ENCODE results near the gene FXYD5. TPM values are rescaled to one million over a fixed set of nuclear protein-coding genes. Genes with fewer than 3 reads are reported as not detected.
"Not testable (repeated sequence)": the region's sequence is repeated elsewhere in the genome, so short reads cannot be mapped to it uniquely, and the experiment has no call there.

Gene FXYD5
- total RNA-seq, 1 experiment from 2014 or later, result 33.6 TPM

GRCh38 chr19:35151273-35152065, 3.1 kb upstream of the FXYD5 start:
- TF ChIP-seq REST (IDR thresholded peaks at IDR 0.05; ENCODE audit: insufficient read depth in 1 of 2, low read depth in 2 of 2, low read length in 1 of 2) (no peak), TCF7L2 (IDR thresholded peaks at IDR 0.05; ENCODE audit: low read depth, low read length) (no peak)
- TF ChIP-seq, protein P1, sequence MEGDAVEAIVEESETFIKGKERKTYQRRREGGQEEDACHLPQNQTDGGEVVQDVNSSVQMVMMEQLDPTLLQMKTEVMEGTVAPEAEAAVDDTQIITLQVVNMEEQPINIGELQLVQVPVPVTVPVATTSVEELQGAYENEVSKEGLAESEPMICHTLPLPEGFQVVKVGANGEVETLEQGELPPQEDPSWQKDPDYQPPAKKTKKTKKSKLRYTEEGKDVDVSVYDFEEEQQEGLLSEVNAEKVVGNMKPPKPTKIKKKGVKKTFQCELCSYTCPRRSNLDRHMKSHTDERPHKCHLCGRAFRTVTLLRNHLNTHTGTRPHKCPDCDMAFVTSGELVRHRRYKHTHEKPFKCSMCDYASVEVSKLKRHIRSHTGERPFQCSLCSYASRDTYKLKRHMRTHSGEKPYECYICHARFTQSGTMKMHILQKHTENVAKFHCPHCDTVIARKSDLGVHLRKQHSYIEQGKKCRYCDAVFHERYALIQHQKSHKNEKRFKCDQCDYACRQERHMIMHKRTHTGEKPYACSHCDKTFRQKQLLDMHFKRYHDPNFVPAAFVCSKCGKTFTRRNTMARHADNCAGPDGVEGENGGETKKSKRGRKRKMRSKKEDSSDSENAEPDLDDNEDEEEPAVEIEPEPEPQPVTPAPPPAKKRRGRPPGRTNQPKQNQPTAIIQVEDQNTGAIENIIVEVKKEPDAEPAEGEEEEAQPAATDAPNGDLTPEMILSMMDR (IDR thresholded peaks at IDR 0.05), result no peak

GRCh38 chr19:35153129-35153522, 1.4 kb upstream of the FXYD5 start:
- H3K27ac ChIP-seq (ENCODE audit: low read length); DNase-seq (ENCODE audit: low read depth, low spot score); intact Hi-C loops (cut with micrococcal nuclease; ENCODE audit: unreplicated experiment); H3K27me3 ChIP-seq (ENCODE audit: control insufficient read depth, insufficient read depth, low read length); H3K9me3 ChIP-seq (ENCODE audit: control insufficient read depth, insufficient read depth, low read depth, low read length); in situ Hi-C loops (cut with HindIII; ENCODE audit: low pct_unique_long_range_greater_than_20kb, low sequenced_read_pairs); BruUV-seq (replicated peaks); ATAC-seq; H3K36me3 ChIP-seq (ENCODE audit: control insufficient read depth, insufficient read depth, low read length); H3K4me1 ChIP-seq (ENCODE audit: control insufficient read depth, insufficient read depth, low read length); H3K4me3 ChIP-seq (ENCODE audit: low read depth in 2 of 2, low read length in 2 of 2): not testable (repeated sequence)
- POLR2A ChIA-PET, result interaction anchor here (0.6 kb wide), 1 partner anchor 1661 kb away, joined by 4 read pairs; no protein-coding TSS in a partner anchor
- CTCF ChIA-PET, result interaction anchor here (0.6 to 1.6 kb wide), 3 partner anchors 11 to 358 kb away, joined by 7 to 9 read pairs (median 8); no protein-coding TSS in a partner anchor

More at GRCh38 chr19:35151273-35152065, 3.1 kb upstream of the FXYD5 start:
- in situ Hi-C loops (cut with HindIII; ENCODE audit: low pct_unique_long_range_greater_than_20kb, low sequenced_read_pairs), result no loop called here
- no TSS peak for BruUV-seq (replicated peaks)
- H3K4me3 ChIP-seq (ENCODE audit: low read depth in 2 of 2, low read length in 2 of 2), result no peak overlapping the region
- peaks cover 3% of the 10 kb centered on the region; the same call in 1 of the 2 replicates for H3K36me3 ChIP-seq (ENCODE audit: control insufficient read depth, insufficient read depth, low read length)
- H3K27ac ChIP-seq (ENCODE audit: low read length), result no peak overlapping the region
- H3K27me3 ChIP-seq (ENCODE audit: control insufficient read depth, insufficient read depth, low read length), result no peaks in the 10 kb centered on the region
- intact Hi-C loops (cut with micrococcal nuclease; ENCODE audit: unreplicated experiment), result no loop called here
- ChIA-PET CTCF (no interaction called here), POLR2A (interaction anchor here (0.6 kb wide), 2 partner anchors 10 to 194 kb away, joined by 3 to 8 read pairs; no protein-coding TSS in a partner anchor)
- ATAC-seq (no peak), DNase-seq (ENCODE audit: low read depth, low spot score) (no peak)
- peaks cover 10% of the 10 kb centered on the region for H3K4me1 ChIP-seq (ENCODE audit: control insufficient read depth, insufficient read depth, low read length)
- no peaks in the 10 kb centered on the region for H3K9me3 ChIP-seq (ENCODE audit: control insufficient read depth, insufficient read depth, low read depth, low read length)

DNA sequence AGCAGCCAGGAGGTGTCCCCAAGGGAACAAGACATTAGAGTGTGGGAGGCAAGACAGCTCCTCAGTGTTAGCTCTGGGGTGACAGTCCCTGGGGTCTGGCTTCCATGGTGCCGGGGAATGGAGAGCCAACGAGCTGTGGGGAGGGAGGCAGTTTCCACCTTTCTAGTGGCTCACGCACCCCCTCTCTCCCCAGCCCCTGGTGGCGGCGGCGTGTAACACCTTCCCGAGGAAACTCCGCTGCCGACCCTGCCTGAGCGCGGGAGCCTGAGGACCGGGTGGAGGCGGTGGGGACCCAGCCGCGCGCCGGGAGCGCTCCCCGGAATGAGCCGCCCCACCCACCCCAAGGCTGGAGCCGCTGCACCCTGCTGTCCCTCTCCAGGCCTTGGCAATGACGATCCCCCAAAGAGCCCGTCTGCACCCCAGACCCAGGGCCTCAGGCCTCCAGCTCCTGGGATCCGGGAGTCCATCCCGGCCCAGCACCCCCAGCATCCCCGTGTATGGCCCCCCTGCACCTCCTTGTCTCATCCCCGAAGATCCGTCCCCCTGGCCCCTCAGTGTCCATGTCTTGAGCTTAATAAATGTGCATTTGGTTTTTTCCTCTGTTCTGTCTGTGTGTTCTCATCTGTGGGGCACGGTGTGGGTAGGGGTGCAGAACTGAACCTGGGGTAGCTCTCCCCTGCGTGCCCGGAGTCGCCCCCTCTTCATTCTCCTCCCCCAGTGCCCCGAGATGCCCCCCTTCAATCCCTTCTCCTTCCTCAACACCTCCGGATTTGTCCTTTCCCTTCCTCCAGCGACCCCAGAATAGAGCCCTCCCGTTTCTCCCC, 622 bp upstream of the FXYD5 start:
- CTCF ChIA-PET, result interaction anchor here (0.6 to 1.6 kb wide), 7 partner anchors 13 to 620 kb away, joined by 5 to 10 read pairs (median 8); no protein-coding TSS in a partner anchor
- peaks cover 3% of the 10 kb centered on the region; the same call in 1 of the 2 replicates for H3K36me3 ChIP-seq (ENCODE audit: control insufficient read depth, insufficient read depth, low read length)
- peak overlapping the region; percentile 72 for H3K27ac ChIP-seq (ENCODE audit: low read length)
- no TSS peak for BruUV-seq (replicated peaks)
- intact Hi-C loops (cut with micrococcal nuclease; ENCODE audit: unreplicated experiment) (no loop called here), in situ Hi-C loops (cut with HindIII; ENCODE audit: low pct_unique_long_range_greater_than_20kb, low sequenced_read_pairs) (no loop called here)
- no peak for TF ChIP-seq POLR2AphosphoS5 (IDR thresholded peaks at IDR 0.05; ENCODE audit: low read depth, low read length)
- TF ChIP-seq, protein P1 (IDR thresholded peaks at IDR 0.05), result peak; percentile 83
- POLR2A ChIA-PET, result interaction anchor here (0.5 kb wide), 1 partner anchor 26 kb away, joined by 4 read pairs; no protein-coding TSS in a partner anchor
- peaks cover 10% of the 10 kb centered on the region for H3K4me1 ChIP-seq (ENCODE audit: control insufficient read depth, insufficient read depth, low read length)
- ATAC-seq, result peak; percentile 80
- DNase-seq (ENCODE audit: low read depth, low spot score), result no peak
- no peaks in the 10 kb centered on the region for H3K9me3 ChIP-seq (ENCODE audit: control insufficient read depth, insufficient read depth, low read depth, low read length)
- H3K4me3 ChIP-seq (ENCODE audit: low read depth in 2 of 2, low read length in 2 of 2), result peak overlapping the region; percentile 71 to 83
- no peaks in the 10 kb centered on the region for H3K27me3 ChIP-seq (ENCODE audit: control insufficient read depth, insufficient read depth, low read length)
